NCI-H82 (cell line): ENCODE data around the gene IL2RA.
"Not testable (repeated sequence)": the region's sequence is repeated elsewhere in the genome, so short reads cannot be mapped to it uniquely, and the experiment has no call there.

ENCODE experiments used
- DNase-seq: peaks from one replicate; lab custom pipeline; 2025; lab: John Stamatoyannopoulos, UW

IL2RA gene

GRCh38 chr10:6056411-6057135, 5.6 kb downstream of the IL2RA start:
- no peak for DNase-seq

GRCh38 chr10:6055929-6056328, 6.2 kb downstream of the IL2RA start:
- DNase-seq = no peak

- DNase-seq = no peak
Measured at GRCh38 chr10:6054884-6055283, 7.3 kb downstream of the IL2RA start.

GRCh38 chr10:6053816-6054631, 8.1 kb downstream of the IL2RA start:
- DNase-seq = no peak

GRCh38 chr10:6053303-6053702, 8.9 kb downstream of the IL2RA start:
- no peak for DNase-seq

GRCh38 chr10:6052247-6053221, 9.6 kb downstream of the IL2RA start:
- DNase-seq = no peak

GRCh38 chr10:6050801-6051445, 11.2 kb downstream of the IL2RA start:
- no peak for DNase-seq

GRCh38 chr10:6049031-6049400, 13.2 kb downstream of the IL2RA start:
- DNase-seq = no peak

- no peak for DNase-seq
Measured at GRCh38 chr10:6048281-6049030, 13.7 kb downstream of the IL2RA start.

- no peak for DNase-seq
Measured at GRCh38 chr10:6047847-6048246, 14.3 kb downstream of the IL2RA start.

GRCh38 chr10:6046773-6047611, 15.2 kb downstream of the IL2RA start:
- DNase-seq = no peak

- no peak for DNase-seq
Measured at GRCh38 chr10:6045878-6046772, 16.0 kb downstream of the IL2RA start.

- DNase-seq = no peak
Measured at GRCh38 chr10:6045314-6045848, 16.8 kb downstream of the IL2RA start.

- no peak for DNase-seq
Measured at GRCh38 chr10:6044751-6045313, 17.3 kb downstream of the IL2RA start.

GRCh38 chr10:6044060-6044459, 18.1 kb downstream of the IL2RA start:
- DNase-seq = no peak

- DNase-seq = not testable (repeated sequence)
Measured at GRCh38 chr10:6043377-6043776, 18.8 kb downstream of the IL2RA start.

- DNase-seq = no peak
Measured at GRCh38 chr10:6040205-6040604, 22.0 kb downstream of the IL2RA start.

GRCh38 chr10:6039711-6040110, 22.5 kb downstream of the IL2RA start:
- DNase-seq = no peak
